Measurements from ENCODE around the gene KBTBD4. TPM values are rescaled to one million over a fixed set of nuclear protein-coding genes. Genes with fewer than 3 reads are reported as not detected.
"Not testable (repeated sequence)": the region's sequence is repeated elsewhere in the genome, so short reads cannot be mapped to it uniquely, and the experiment has no call there.

The KBTBD4 gene
- total RNA-seq, 1 donor from 2014 or later: 11.1 TPM

- H3K36me3 Mint-ChIP-seq (ENCODE audit: unreplicated experiment): no peaks in the 10 kb centered on the region
- H3K4me1 Mint-ChIP-seq (ENCODE audit: low read depth, unreplicated experiment): no peaks in the 10 kb centered on the region
- H3K27me3 Mint-ChIP-seq (ENCODE audit: unreplicated experiment): peaks cover 1% of the 10 kb centered on the region
- H3K4me3 Mint-ChIP-seq (ENCODE audit: unreplicated experiment): peak overlapping the region; percentile 78
- H3K9me3 Mint-ChIP-seq (ENCODE audit: unreplicated experiment): peaks cover 2% of the 10 kb centered on the region
- TF ChIP-seq CTCF (IDR thresholded peaks at IDR 0.05; ENCODE audit: partially characterized antibody, unreplicated experiment): no peak
- no peak overlapping the region for H3K27ac Mint-ChIP-seq (ENCODE audit: unreplicated experiment)
- no peak for DNase-seq
Measured at GRCh38 chr11:47564933-47565339, 13.8 kb downstream of the KBTBD4 start.

- not testable (repeated sequence) for DNase-seq; H3K27ac Mint-ChIP-seq (ENCODE audit: unreplicated experiment); H3K4me3 Mint-ChIP-seq (ENCODE audit: unreplicated experiment); H3K36me3 Mint-ChIP-seq (ENCODE audit: unreplicated experiment); H3K4me1 Mint-ChIP-seq (ENCODE audit: low read depth, unreplicated experiment); H3K27me3 Mint-ChIP-seq (ENCODE audit: unreplicated experiment); H3K9me3 Mint-ChIP-seq (ENCODE audit: unreplicated experiment)
Measured at GRCh38 chr11:47564366-47564765, 14.4 kb downstream of the KBTBD4 start.

- not testable (repeated sequence) for H3K9me3 Mint-ChIP-seq (ENCODE audit: unreplicated experiment); H3K4me3 Mint-ChIP-seq (ENCODE audit: unreplicated experiment); DNase-seq; H3K36me3 Mint-ChIP-seq (ENCODE audit: unreplicated experiment); H3K4me1 Mint-ChIP-seq (ENCODE audit: low read depth, unreplicated experiment); H3K27me3 Mint-ChIP-seq (ENCODE audit: unreplicated experiment); H3K27ac Mint-ChIP-seq (ENCODE audit: unreplicated experiment)
Measured at GRCh38 chr11:47562393-47562792, 16.4 kb downstream of the KBTBD4 start.

- Mint-ChIP-seq H3K4me3 (ENCODE audit: unreplicated experiment) (no peak overlapping the region), H3K9me3 (ENCODE audit: unreplicated experiment) (peaks cover 2% of the 10 kb centered on the region), H3K4me1 (ENCODE audit: low read depth, unreplicated experiment) (no peaks in the 10 kb centered on the region), H3K27ac (ENCODE audit: unreplicated experiment) (no peak overlapping the region), H3K36me3 (ENCODE audit: unreplicated experiment) (no peaks in the 10 kb centered on the region), H3K27me3 (ENCODE audit: unreplicated experiment) (peaks cover 1% of the 10 kb centered on the region)
- no peak for DNase-seq
- TF ChIP-seq CTCF (IDR thresholded peaks at IDR 0.05; ENCODE audit: partially characterized antibody, unreplicated experiment): no peak
Measured at GRCh38 chr11:47560426-47560825, 18.3 kb downstream of the KBTBD4 start.

- TF ChIP-seq CTCF (IDR thresholded peaks at IDR 0.05; ENCODE audit: partially characterized antibody, unreplicated experiment): no peak
- no peaks in the 10 kb centered on the region for H3K9me3 Mint-ChIP-seq (ENCODE audit: unreplicated experiment)
- no peak overlapping the region for H3K4me3 Mint-ChIP-seq (ENCODE audit: unreplicated experiment)
- DNase-seq: no peak
- H3K27ac Mint-ChIP-seq (ENCODE audit: unreplicated experiment): no peak overlapping the region
- no peaks in the 10 kb centered on the region for H3K27me3 Mint-ChIP-seq (ENCODE audit: unreplicated experiment)
- no peaks in the 10 kb centered on the region for H3K36me3 Mint-ChIP-seq (ENCODE audit: unreplicated experiment)
- peaks cover 5% of the 10 kb centered on the region for H3K4me1 Mint-ChIP-seq (ENCODE audit: low read depth, unreplicated experiment)
Measured at GRCh38 chr11:47558695-47559094, 20.1 kb downstream of the KBTBD4 start.

- not testable (repeated sequence) for DNase-seq; H3K9me3 Mint-ChIP-seq (ENCODE audit: unreplicated experiment); H3K27me3 Mint-ChIP-seq (ENCODE audit: unreplicated experiment); H3K4me3 Mint-ChIP-seq (ENCODE audit: unreplicated experiment); H3K27ac Mint-ChIP-seq (ENCODE audit: unreplicated experiment); H3K36me3 Mint-ChIP-seq (ENCODE audit: unreplicated experiment)
- peaks cover 10% of the 10 kb centered on the region for H3K4me1 Mint-ChIP-seq (ENCODE audit: low read depth, unreplicated experiment)
Measured at GRCh38 chr11:47557004-47557403, 21.8 kb downstream of the KBTBD4 start.

GRCh38 chr11:47553406-47553743, 25.4 kb downstream of the KBTBD4 start:
- no peak for DNase-seq
- TF ChIP-seq CTCF (IDR thresholded peaks at IDR 0.05; ENCODE audit: partially characterized antibody, unreplicated experiment): peak; percentile 45
- H3K27ac Mint-ChIP-seq (ENCODE audit: unreplicated experiment): peak overlapping the region; percentile 100
- H3K27me3 Mint-ChIP-seq (ENCODE audit: unreplicated experiment): peaks cover 9% of the 10 kb centered on the region
- peak overlapping the region; percentile 93 for H3K4me3 Mint-ChIP-seq (ENCODE audit: unreplicated experiment)
- H3K4me1 Mint-ChIP-seq (ENCODE audit: low read depth, unreplicated experiment): peaks cover 23% of the 10 kb centered on the region
- no peaks in the 10 kb centered on the region for H3K36me3 Mint-ChIP-seq (ENCODE audit: unreplicated experiment)
- H3K9me3 Mint-ChIP-seq (ENCODE audit: unreplicated experiment): peaks cover 1% of the 10 kb centered on the region
